Left colon (tissue), 2 donors: ENCODE data around the gene LRRC63. TPM values are rescaled to one million over a fixed set of nuclear protein-coding genes. Genes with fewer than 3 reads are reported as not detected.
"Not testable (repeated sequence)": the region's sequence is repeated elsewhere in the genome, so short reads cannot be mapped to it uniquely, and the experiment has no call there.

Experiments used
- ATAC-seq: fragments of 200-7000 bp; cut with Tn5 transposase; one replicate; pipeline ENCODE4 v1.9.1; 2020; ENCODE audit warnings: mild to moderate bottlenecking, moderate library complexity
- DNase-seq, 2 donors: peaks; one replicate each; pipeline ENCODE4 v3.0.0-alpha.2; 2020
- intact Hi-C, 2 donors: fragments of 100-400 bp; cut with DNase I in 1 of 2; cut with micrococcal nuclease in 1 of 2; formaldehyde crosslinking; loops; one replicate each; pipeline versions ENCODE4 v1.11.2 to v1.14.0; 2022; cut with DNase I, micrococcal nuclease
- total RNA-seq, 2 donors: library from RNA; stranded (reverse); fragmentation: NEBNext Ultra II Directional; extraction: Animal tissue kit (Norgen Biotek cat#: 25700); gene quantifications; one replicate each; pipeline ENCODE4 v1.2.1, GENCODE V29; 2021
- donor health status: DM: no; HTN: no; CAD: no.
- donor health status: DM: yes; HTN: yes; CAD: no.

The LRRC63 gene
- total RNA-seq, 2 donors from 2014 or later = not detected

- intact Hi-C loops, ATAC-seq, DNase-seq: not testable (repeated sequence)
Measured at GRCh38 chr13:46214741-46215140, 3.0 kb downstream of the LRRC63 start.

- ATAC-seq, intact Hi-C loops: not testable (repeated sequence)
- peak in 1 of 2 donors; percentile 41 for DNase-seq
Measured at GRCh38 chr13:46220234-46220633, 8.5 kb downstream of the LRRC63 start.

- intact Hi-C loops = no loop called here
- DNase-seq = no peak
- ATAC-seq = no peak
Measured at GRCh38 chr13:46229251-46229650, 17.5 kb downstream of the LRRC63 start.

DNA sequence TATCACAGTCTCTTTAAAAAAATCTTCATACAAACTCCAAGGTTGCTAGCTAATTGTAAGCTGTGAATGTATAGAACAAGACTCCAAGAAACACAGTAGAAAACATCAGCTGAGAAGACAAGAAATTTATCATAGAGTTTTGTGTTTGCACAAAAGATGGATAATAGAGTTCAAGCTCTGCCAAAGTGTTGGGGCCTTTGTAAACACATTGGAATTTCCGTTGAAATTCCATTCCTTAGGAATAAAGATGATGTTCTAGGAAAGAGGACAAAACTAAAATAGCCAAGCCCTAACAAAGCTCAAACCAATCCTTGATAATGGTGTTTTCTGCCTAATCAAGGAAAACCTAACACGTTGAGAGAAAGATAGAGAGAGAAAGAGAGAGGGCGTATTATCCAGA, 20.6 kb downstream of the LRRC63 start:
- DNase-seq = no peak
- no peak for ATAC-seq
- intact Hi-C loops = no loop called here

DNA sequence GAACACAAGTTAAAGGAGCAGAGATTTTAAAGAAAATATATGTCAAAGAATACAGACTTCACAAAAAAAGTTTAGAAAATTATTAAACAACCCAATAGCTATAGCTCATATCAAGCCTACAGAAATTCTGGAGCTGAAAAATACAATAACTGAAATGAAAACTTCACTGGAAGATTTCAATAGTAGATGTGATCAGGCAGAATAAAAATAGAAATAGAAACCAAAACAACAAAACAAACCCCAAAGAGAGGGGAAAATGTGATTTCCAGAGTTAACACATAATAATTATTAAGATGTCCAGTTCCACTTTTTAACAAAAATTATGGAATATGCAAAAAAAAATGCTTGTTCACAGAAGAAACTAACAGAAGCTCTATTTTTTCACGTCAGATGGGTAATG, 23.6 kb downstream of the LRRC63 start:
- intact Hi-C loops = no loop called here

GRCh38 chr13:46265292-46265691, 53.6 kb downstream of the LRRC63 start:
- ATAC-seq = no peak
- no peak for DNase-seq
- intact Hi-C loops = no loop called here

More for the DNA sequence above, 23.6 kb downstream of the LRRC63 start:
- DNase-seq (no peak), ATAC-seq (no peak)

GRCh38 chr13:46267166-46267565, 55.4 kb downstream of the LRRC63 start:
- ATAC-seq (no peak), DNase-seq (no peak)
- intact Hi-C loops = no loop called here

- intact Hi-C loops = no loop called here
- ATAC-seq (no peak), DNase-seq (no peak)
Measured at GRCh38 chr13:46270416-46270815, 58.7 kb downstream of the LRRC63 start.

GRCh38 chr13:46274094-46274698, 62.5 kb downstream of the LRRC63 start:
- intact Hi-C loops = no loop called here
- ATAC-seq (no peak), DNase-seq (no peak)

DNA sequence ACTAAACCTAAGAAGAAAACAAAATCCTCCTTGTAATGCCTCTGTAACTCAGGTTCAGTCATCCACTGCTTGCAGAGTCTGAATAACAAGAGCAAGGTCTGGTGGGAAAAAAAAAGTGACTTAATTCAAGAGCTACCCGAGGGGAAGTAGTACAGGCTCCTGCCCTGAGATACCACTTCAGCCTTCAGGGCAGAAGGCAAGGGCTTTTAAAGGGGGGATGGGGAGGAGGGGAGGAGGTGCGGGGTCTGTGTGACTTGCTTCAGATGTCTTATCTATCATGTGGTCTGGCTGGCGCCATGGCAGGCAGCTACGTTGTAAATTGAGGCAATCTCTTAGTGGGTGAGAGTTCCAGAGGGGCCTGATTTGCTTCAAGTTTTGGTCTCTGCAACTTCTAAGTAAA, 66.7 kb downstream of the LRRC63 start:
- DNase-seq = no peak
- intact Hi-C loops = no loop called here
- ATAC-seq = no peak

DNA sequence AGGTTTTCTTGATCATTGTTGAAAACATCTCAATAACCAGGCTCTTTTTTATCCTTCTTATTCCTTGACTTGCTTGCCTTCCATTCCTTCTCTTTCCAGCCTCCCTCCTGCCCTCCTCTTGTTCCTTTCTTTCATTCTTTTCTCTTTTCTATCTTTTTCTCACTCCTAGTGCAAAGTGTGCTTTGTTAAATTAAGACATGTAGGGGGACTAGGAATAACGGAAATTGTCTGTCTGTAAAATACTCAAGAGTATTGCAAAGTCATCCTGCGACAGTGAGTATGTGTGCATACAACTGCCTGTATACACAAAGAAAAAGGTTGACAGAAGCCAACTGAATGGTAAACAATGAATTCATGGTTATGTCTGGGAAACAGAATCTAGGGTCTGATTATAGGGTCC, 70.1 kb downstream of the LRRC63 start:
- intact Hi-C loops = no loop called here
- DNase-seq (no peak), ATAC-seq (no peak)

DNA sequence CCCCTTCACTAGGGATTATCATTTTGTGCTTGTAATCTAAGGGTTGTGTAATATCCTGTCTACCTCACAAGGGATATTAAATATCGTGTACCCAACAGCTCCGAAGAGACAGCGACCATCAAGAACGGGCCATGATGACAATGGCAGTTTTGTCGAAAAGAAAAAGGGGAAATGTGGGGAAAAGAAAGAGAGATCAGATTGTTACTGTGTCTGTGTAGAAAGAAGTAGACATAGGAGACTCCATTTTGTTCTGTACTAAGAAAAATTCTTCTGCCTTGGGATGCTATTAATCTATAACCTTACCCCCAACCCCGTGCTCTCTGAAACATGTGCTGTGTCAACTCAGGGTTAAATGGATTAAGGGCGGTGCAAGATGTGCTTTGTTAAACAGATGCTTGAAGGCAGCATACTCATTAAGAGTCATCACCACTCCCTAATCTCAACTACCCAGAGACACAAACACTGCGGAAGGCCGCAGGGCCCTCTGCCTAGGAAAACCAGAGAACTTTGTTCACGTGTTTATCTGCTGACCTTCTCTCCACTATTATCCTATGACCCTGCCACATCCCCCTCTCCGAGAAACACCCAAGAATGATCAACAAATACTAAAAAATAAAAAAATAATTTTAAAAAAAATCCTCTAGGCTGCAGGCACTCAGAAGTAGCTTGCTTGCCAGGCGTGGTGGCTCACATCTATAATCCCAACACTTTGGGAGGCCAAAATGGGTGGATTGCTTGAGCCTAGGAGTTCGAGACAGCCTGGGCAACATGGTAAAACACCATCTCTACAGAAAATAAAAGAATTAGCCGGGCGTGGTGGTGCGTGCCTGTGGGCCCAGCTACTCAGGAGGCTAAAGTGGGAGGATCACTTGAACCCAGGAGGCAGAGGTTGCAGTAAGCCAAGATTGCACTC, 72.4 kb downstream of the LRRC63 start:
- ATAC-seq, intact Hi-C loops, DNase-seq: not testable (repeated sequence)

DNA sequence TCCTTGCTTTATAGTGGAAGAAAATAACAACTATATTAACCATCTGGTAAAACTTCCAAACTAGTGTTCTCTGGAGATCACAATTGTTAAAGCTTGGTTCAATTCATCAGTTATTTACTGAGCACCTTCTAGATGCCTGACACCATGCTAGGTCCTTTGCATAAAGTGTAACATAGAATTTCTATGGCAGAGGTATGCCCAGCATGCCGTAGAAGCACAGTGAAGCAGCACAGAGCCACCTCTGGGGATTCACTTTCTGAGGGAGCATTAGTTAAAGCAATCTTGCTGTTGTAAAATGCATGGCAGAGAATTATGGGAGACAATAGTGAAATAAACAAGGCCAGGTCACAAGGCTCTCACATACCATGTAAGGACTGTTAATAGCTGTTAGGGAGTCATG, 75.2 kb downstream of the LRRC63 start:
- no peak for DNase-seq
- ATAC-seq = no peak
- intact Hi-C loops = no loop called here

GRCh38 chr13:46288570-46289259, 77.0 kb downstream of the LRRC63 start:
- ATAC-seq = peak; percentile 40
- intact Hi-C loops = no loop called here
- no peak for DNase-seq

- intact Hi-C loops = no loop called here
- ATAC-seq (no peak), DNase-seq (no peak)
Measured at GRCh38 chr13:46289260-46289955, 77.7 kb downstream of the LRRC63 start.

- intact Hi-C loops = no loop called here
- no peak for ATAC-seq
- DNase-seq = no peak
Measured at GRCh38 chr13:46290434-46290833, 78.7 kb downstream of the LRRC63 start.

DNA sequence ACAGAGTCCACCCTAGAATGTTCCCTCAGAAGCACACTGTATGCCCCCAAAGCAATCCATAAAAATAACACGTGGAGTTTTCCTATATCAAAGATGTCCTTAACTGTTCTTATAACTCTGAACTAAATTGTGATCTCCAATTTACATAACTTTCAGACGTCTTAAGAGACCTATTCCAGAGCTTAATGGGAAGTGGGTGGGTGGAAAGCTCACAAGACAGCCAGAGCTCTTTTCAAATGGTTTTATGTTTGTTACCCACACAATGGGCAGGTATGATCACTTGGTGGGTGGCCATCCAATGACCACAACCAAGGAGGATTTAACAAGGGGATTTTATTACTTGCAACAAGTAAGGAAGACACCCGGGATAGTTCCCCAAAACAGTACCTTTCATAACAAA, 81.7 kb downstream of the LRRC63 start:
- DNase-seq (no peak), ATAC-seq (no peak)
- intact Hi-C loops = no loop called here

DNA sequence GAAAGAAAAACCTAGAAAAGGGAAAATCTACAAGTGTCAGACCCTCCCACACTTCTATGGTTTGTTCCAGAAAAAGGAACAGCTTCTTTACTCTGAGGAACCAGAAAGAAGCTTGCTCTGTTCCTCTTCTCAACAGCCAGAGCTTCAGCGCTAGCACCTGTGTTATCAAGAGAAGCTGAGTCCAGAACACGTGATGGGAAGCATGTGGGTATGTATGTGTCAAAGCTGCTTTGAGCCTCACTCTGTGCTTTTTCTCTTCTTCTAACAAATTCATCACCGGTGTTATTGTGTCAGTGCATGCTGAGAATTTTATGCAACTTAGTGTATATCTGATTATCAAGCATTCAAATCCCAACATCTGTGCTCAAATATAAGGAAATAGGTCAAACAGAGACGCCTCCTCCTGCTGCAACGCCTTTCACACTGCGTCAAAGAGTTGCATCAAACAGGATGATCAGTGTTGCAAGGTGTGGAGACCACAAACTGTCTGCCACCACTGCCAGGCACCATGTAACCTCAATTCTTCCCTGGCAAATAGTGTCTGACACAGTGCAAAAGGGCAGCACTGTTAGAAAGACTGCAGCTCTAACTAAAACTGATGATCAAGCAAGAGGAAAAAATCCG, 83.9 kb downstream of the LRRC63 start:
- ATAC-seq = no peak
- intact Hi-C loops = no loop called here
- DNase-seq = no peak
